ENCODE data around the gene CPZ.
"Not testable (repeated sequence)": the region's sequence is repeated elsewhere in the genome, so short reads cannot be mapped to it uniquely, and the experiment has no call there.

Gene CPZ

DNA sequence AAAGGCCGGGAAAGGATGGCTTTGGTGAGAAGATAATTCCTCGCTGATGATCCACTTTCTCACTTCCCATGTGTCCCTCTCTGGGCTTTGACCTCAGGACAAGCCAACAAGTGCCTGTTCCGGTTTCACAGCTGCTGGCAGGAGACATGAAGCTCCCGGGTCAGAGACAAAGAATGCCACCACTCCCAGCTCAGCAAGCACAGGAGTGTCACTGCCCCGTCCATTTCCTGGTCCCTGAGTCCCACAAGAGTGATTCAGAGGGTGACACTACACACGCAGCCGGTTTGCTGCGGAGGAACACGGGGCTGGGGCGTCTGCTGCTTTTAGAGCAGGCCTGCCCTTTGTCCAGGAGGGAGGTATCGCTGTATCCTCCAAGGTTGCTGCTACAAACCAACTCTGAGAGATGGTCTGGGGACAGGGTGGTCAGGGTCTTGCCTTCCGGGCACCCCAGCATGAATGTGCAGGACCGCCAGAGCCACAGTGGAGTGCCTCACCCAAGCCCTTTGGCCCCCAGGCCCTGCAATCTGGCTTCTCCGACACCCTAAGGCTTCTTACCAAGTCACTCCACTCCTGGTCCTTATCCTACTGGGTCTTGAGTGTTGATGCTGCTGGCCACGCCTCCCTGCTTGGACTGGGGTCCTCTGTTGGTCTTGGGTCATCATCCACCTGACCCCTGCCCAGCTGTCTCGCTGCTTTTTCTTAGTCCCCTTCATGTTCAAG, 49.5 kb downstream of the CPZ start:
- no peak for DNase-seq

DNA sequence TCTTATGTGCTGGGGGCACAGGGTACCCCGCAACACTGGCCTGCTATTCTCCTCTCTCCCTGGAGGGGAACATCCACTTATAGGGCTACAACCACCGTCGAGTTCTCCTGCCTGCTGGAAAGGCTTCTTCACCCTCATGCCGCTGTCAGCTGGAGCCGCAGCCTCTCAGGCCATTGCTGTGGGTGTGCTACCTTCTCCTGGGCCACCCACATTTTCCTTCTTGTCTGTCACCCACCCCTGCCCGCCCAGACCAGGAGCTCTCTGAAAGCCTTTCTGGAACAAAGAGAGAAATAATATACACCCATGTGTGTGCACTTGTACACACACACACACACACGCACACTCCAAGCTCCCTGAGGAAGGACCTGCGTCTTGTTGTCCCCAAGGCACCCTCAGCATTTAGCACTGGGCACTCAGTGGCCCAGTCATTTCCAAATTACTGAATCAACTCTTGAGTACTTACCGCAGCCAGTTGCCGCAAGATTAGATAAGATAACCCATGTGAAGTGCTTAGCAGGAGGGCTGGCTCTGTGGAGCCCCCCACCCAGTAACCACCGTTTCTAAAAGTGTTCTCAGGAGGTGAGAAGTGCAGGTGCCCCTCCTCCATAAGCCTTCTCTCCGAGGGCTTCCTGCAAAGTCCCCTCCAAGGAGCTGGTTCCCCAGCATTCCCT, 50.2 kb downstream of the CPZ start:
- no peak for DNase-seq

DNA sequence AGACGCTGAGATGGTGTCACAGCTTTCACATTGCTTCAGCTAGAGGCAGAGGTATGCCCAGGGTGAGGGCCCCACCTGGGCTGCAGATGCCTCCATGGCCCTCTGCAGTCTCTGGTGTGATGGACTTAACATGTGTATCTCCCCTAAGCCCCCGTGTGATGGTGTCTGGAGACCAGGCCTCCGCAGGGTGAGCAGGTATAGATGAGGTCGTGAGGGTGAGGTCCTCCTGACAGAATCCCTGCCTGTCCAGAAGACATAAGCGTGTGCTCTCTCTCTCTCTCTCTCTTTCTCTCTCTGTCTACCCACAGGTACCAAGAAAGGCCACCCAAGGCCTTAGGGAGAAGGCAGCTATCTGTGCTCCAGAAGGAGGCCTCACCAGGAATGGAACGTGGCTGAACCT, 50.9 kb downstream of the CPZ start:
- DNase-seq, result no peak

DNA sequence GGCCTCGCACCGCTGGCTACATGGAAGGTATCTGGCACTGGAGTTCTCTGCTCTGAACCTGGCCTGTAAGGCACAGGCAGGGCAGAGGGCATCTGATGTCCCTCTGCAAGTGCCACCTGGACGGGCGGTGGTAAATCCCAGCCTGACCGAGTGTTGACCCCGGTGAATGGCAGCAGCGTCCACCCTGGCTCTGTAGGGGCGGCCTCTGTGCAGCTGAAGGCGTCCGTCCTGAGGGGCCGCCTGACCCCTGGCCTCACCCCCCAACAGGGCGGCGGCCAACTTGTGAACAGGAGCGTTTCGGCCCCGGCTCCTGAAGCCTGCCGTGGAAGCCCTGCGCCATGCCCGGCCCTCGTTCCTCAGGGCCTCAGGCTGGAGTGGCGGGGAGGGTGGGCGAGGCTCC, 51.4 kb downstream of the CPZ start:
- no peak for DNase-seq

DNA sequence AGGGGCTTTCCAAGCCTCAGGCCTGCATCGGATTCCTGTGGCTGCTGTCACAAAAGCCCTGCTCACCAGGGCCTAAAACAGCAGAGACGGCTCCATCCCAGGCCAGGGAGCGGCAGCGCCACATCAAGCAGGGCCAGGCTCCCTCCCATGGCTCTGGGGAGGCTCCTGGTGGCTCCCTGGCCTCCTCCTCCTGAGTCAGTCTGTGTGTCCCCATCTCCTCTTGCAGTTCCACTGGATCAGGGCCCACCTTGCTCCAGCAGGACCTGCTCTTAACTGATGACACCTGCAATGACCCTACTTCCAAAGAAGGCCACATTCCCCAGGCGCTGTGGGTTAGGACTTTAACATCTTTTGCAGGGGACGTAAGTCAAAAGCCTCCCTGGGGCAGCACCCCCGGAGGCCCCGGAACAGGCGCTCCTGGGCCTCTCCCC, 51.9 kb downstream of the CPZ start:
- DNase-seq, result no peak

DNA sequence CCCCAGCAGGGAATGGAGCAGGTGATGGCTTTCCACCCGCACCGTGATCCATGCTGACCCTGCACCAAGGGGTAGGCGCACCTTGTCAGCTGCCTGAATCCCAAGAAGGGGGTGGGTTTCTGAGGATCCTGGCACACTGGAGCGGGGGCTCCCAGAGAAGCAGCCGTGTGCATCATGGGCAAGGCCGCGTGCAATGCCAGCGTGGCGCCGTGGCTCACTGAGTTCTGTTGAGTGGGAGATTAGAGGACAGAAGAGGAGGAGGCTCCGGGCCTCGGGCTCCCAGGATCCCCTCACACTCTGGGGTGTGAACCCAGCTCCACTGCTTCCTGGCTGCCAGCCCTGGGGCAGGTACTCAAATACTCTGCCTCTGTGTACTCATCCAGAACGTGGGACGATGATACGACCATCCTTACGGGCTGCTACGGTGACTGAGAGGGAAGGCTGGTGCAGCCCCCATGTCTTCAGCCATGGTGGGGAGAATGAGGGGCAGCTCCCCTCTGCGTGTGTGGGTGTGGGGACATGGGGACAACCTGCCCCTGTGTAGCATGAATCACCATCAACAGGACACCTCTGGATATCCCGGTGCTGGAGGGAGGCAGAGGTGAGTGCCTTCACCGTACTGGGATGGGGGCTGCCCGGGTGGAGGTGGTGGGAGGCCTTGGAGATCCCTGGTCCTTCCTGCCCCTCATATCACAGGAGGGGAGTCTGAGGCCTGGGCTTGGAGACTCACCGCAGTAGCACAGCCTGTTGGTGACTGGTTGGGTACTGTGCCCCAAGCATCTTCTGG, 52.6 kb downstream of the CPZ start:
- DNase-seq, result no peak

DNA sequence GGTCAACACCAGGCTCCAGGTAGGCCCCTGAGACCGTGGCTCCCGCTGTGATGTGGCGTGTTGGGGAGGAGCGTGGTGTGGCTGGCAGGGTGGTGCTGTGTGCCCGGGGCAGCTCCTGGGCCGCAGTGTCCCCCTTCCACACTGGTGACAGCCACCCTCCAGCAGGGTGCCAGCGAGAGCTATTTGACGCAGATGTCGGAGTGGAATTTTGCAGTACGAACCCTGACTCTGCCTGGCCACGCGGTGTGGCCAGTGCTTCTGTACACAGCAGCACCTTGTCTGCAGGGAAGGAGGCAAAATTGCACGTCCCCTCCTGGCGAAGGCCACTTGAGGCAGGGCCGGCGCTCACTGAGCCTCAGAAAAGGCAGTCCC, 53.2 kb downstream of the CPZ start:
- no peak for DNase-seq

DNA sequence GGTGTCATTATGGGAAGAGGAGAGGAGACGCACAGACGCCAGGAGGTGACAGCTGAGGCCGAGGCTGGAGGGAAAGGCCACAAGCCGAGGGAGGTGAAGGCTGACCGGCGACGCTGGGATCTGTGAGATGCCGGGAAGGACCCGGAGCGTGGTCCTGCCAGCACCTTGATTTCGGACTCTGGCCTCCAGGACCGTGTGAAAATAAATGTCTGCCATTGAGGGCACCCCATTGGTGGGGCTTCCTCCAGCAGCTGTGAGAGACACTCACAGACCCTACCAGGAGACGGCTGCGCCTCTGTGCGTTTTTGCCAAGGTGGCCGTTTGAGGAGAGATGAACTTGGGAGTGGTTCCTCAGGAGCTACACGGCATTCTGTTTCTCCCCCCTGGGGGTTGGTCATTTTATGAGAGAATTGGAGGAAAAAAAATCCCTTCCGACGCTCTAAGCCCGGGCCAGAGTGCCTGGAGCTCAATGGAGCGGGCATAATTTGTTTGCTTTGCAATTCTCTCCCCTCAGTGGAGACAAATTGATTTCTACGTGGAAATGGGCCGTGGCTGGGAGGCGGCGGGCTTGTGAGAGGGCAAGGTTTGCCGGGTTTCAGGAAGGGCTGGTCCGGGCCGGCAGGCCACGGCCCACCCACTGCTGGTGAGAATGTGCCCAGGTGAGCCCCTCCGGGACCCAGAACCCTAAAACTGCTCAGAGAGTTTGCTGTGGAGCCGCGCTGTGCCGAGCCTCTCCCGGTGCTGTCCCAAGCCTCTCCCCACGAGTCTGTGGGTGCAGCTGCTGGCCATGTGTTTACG, 53.9 kb downstream of the CPZ start:
- DNase-seq, result no peak

DNA sequence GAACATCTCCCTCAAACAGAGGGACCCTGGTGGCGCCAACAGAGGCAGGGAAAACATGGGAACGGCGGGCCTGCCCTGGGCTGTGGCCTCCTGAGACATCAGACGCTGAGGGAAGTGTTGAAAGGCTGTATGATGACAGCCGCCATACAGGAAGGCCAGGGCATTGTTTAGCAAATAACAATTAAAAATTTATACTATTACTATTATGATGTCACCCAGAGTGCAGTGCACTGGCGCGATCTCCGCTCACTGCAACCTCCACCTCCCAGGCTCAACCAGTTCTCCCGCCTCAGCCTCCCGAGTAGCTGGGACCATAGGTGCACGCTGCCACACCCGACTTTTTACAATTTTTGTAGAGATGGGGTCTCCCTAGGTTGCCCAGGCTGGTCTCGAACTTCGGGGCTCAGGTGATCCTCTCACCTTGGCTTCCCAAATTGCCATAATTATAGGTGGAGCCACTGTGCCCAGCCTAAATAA, 54.6 kb downstream of the CPZ start:
- DNase-seq, result no peak

DNA sequence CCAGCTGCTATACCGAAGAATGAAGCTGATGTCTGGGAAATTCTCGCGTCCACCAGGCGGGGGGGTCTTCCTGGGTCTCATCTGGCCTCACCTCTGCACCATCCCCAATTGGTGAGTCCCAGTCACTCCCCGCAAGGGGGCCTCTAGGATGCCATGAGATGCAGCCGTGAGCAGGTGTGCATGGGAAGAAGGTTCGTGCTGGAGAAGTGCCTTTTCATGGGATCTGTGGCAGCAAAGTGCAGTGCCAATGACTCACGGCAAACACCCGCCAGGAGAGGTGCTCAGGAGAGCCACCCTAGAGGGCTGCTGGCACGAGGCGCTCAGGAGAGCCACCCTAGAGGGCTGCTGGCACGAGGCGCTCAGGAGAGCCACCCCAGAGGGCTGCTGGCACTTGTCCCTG, 55.1 kb downstream of the CPZ start:
- no peak for DNase-seq

DNA sequence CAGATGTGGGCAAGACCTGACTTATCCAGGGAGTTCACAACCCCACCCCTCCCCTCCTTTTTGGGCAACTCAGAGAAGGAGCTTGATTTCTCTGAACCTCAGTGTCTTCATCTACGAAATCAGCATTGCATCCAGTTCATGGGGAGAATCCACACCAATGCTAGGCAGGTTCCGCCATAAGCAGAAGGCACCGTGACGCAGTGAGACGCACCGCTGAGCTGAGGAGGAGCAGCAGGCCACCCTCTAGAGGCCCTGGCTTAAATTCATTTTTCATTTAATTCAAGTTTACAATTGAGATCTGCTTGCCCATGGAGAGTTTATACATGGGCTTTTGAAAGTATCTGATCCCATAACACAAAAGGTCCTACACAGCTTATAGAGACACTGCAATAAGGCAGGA, 55.7 kb downstream of the CPZ start:
- no peak for DNase-seq

DNA sequence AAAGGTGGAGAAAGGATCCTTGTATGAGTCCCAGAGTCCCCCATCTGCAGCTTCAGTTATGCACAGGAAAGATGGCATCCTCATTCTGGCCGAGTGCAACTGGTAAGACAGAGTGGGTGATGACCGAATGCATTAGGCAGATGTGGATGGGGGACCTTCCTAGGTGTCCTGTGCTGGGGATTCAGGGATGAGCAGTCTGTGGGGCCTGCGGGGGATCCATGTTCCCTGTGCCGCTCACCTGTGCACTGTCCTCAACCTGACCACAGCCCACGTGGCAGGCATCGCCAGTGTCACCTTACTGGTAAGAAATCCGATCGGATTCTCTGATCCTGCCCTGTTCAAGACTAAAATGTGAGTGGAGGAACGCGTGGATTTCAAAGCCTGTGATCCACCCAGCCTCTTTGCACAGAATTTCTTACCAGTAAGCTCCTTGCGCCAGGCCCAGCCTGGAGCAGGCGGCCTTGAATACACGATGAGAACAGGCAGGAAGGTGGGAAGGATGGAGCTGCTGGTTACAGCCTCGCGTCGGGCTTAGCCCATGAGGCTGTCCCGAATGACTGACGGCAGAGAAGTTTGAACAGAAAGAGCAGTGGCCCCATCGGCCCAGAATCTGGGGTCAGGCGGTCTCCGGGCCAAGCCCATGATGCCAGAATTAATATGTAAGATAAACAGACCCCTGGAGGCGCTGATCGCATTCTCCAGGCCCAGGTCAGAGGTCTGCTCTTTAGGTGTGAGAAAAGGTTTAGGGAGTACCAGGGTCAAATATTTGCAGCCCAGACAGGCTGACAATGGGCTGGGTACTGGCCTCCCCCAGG, 56.5 kb downstream of the CPZ start:
- DNase-seq, result no peak

DNA sequence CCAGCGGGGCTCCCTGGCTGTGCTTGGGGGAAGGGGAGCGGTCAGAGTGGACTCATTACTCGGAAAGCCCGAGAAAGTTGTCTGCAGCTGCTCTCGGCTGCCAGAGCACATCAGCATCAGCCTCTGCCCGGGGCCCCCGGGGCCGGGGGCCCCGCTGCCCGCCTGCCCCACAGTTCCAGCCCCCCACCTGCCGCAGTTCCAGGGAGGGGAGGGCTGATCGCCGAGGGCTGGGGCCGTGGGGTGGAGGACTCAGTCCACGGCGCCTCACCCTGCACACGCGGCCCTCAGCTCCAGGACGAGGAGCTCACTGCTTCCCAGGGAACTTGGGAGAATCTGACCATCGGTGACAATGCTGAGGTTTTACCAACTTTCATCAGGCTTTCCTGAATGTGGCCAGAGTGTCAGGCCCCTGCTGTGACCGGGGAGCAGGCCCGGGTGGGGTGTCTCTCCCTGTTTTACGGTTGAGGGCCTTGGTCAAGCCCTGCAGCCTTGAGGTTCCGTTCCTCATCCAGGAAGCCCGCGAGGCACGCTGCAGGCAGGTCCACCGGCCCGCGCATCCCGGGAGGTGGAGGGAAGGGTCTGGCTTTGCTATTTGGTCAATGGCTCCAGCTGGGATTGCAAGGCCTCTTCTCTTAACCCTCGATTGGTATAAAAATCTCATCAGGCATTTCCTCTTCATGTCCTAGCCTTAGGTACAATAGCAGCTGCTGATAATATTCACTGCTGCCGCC, 57.2 kb downstream of the CPZ start:
- no peak for DNase-seq

DNA sequence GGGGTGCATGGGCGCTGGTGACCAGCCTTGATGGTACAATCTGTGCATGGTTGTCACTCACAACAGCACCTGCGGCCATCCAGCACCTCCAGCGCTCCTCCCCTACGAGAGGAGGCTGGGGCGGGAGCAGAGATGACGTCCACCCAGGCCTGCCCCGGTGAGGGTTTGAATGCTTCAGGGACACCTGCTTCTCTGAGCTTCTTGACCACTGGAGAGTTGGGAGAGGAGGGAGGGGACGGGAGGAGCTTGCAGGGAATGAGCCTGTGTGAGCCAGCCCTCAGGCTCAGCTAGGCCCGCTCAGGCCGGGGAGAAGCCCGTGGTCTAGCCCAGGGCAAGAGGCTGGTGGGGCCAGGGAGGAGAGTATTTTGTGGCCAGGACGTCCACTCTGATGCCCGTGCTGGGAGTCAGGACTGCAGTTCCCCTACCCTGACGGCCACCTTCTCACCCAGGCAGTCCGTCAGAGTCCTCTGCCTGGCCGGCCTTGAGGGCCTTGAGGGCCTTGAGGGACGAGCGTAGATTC, 59.2 kb downstream of the CPZ start:
- DNase-seq, result no peak

DNA sequence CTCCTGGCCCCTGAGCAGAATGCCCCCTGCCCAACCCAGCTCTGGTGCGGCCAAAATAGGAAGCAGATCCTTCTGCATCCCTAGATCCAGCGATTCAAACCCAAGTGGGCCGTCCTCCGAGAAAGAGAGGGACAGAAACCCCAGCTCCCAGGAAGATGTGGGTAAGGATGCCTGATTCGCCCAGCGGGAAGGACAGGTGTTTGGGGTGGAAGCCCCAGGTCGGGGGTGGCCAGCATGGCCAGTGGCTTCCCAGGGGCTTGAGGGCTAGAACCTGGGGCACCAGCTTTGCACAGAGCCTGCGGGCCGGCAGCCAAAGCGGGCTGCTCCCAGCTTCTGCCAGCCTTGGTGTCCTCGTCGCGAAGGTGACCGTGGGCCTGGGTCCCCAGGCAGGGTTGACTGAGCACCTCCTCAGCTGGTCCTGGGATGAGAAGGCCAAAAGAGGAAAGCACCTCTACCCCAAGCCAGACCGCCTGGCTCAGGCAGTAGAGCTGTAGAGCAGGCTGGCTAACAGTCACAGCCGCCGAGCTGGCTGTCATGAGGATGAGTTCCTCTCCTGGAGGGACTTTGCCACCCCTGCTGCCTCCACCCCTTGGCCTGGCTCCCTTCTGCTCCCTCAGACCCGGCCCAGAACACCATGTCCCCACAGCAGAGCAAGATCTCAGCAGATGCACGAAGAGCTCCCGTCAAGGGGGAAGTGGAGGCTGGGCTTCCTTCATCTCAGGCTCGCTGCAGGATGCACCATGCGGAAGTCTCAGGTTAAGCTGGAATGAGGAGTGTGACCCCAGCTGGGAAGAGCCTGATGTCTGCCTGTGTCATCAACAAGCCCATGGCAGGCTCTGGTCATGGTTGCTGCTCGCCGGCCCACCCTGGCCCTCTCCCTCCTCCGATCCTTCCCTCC, 59.9 kb downstream of the CPZ start:
- DNase-seq, result no peak

DNA sequence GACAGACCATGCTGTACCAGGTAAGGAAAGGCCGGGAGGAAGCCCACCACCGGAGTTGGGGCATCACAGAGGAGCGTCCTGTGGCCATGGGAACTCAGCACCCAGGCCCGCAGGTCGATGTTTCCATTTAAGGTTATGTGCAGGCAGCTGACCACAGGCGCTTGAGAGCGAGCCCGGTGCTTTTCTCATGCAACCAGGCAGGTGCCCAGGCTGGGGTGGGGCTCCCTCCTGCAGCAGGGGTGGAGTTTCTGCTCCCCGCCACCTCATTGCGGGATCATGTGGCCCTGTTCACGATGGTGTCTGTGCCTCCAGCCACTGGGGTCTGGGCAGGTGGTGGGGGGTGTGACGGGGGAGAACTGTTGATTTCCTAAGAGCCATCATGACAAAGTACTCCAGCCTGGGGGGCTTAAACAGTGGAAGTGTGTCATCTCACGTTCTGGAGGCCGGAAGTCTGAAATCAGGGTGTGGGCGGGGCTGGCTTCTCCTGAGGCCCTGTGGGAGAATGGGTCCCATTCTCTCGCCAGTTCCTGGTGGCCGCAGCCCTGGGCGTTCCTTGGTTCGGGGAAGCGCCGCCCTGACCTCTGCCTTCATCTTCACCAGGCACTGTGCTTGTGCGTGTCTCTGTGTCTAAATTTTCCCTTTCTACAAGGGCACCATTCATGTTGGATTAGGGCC, 60.9 kb downstream of the CPZ start:
- DNase-seq, result no peak

DNA sequence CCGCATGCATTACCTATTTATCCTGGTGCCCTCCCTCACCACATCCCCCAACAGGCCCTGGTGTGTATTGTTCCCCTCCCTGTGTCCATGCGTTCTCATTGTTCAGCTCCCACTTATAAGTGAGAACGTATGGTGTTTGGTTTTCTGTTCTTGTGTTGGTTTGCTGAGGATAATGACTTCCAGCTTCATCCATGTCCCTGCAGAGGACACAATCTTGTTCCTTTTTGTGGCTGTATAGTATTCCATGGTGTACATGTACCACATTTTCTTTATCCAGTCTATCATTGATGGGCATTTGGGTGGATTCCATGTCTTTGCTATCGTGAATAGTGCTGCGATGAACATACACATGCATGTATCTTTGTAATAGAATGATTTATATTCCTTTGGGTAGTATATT, 61.6 kb downstream of the CPZ start:
- DNase-seq, result not testable (repeated sequence)

DNA sequence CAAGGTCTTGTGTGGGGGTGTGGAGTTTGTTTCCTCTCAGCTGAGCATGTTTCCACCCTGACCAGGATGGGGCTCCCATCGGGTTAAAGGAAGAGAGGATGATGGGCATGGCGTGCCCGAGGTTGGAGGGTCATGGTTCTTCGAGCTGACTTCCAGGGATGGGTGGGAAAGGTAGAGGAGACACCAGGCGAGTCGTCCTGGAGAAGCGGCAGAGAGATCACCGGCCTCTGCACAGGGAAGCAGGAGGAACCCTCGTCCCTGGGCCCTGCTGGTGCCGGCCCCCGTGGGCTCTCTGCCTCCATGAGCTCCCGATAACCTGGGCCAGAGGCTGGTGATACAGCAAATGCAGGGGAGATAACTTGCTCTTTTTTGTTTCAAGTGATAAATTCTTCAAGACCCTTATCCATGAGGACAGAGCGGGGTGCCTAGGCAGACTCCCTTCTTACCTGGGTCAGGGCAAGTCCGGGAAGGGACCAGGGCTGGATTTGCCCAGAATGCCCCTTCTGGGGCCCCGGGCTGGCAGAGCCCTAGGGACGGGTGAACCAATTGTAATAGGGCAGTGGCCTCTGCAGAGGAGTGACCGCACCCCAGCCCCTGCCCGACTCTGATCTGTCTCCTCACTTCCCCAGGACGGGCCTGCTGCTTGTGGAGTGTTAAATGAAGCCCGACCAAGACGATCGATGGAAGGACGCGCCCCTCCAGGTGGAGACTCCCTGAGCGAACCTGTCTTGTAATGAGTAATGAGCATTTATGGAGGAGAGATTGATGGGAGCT, 63.0 kb downstream of the CPZ start:
- no peak for DNase-seq

DNA sequence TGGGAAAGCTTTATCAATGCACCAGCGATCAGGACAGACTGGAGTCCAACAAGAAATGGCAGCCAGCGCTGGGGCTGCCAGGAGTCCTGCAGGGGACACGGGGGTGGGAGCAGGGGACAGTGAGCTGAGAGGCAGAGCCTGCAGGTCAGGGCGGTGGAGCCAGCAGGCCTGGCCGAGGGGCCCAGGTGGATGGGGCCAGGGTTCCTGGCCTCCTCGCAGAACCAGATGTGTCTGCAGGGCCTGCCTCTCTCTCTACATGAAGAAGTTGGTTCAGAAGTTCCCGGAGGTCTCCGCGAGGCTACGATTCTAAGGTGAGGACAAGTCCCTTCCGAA, 63.6 kb downstream of the CPZ start:
- no peak for DNase-seq

Measured in fibroblast of skin of right quadriceps (primary cell).